Measurements from ENCODE around the gene RNF114. TPM values are rescaled to one million over a fixed set of nuclear protein-coding genes. Genes with fewer than 3 reads are reported as not detected.
"Not testable (repeated sequence)": the region's sequence is repeated elsewhere in the genome, so short reads cannot be mapped to it uniquely, and the experiment has no call there.

The RNF114 gene
- total RNA-seq, 1 experiment from 2014 or later = 90.0 TPM

DNA sequence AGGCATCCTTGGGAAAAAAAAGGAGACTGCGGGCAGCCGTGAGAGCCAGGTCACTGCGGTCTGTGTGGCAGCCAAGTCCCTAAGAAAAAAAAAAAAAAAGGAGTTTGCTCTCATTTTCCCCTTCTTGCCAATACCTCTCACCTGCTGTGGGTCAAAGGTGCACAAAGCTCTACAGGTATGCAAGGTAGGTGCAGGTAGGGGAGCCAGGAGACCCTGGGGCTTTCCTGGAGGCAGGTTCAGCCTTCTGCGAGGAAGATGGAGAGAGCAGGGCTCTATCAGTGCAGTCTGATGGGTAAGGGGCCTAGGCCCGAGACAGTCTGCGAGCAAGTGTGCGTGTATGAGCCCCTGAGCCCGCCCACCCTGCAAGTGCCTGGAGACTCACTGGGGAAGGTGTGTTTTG is 34.3 kb downstream of the RNF114 start:
- H3K36me3 ChIP-seq (ENCODE audit: insufficient read depth, low read length, poor library complexity, severe bottlenecking) = no peaks in the 10 kb centered on the region
- intact Hi-C loops (cut with micrococcal nuclease; ENCODE audit: unreplicated experiment) = no loop called here
- H3K9me3 ChIP-seq (ENCODE audit: low read depth, low read length, poor library complexity, severe bottlenecking) = no peaks in the 10 kb centered on the region
- DNase-seq (ENCODE audit: low spot score) = no peak
- TF ChIP-seq, protein P1, sequence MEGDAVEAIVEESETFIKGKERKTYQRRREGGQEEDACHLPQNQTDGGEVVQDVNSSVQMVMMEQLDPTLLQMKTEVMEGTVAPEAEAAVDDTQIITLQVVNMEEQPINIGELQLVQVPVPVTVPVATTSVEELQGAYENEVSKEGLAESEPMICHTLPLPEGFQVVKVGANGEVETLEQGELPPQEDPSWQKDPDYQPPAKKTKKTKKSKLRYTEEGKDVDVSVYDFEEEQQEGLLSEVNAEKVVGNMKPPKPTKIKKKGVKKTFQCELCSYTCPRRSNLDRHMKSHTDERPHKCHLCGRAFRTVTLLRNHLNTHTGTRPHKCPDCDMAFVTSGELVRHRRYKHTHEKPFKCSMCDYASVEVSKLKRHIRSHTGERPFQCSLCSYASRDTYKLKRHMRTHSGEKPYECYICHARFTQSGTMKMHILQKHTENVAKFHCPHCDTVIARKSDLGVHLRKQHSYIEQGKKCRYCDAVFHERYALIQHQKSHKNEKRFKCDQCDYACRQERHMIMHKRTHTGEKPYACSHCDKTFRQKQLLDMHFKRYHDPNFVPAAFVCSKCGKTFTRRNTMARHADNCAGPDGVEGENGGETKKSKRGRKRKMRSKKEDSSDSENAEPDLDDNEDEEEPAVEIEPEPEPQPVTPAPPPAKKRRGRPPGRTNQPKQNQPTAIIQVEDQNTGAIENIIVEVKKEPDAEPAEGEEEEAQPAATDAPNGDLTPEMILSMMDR (conservative IDR thresholded peaks at IDR 0.05; ENCODE audit: low read depth, low read length) = no peak
- TF ChIP-seq EZH2 (IDR thresholded peaks at IDR 0.05; ENCODE audit: borderline replicate concordance, low read depth, low read length, poor library complexity, severe bottlenecking) = no peak
- H3K27ac ChIP-seq (ENCODE audit: low read depth, low read length, poor library complexity, severe bottlenecking) = no peak overlapping the region
- CTCF ChIA-PET = interaction anchor here (0.6 kb wide), 2 partner anchors 9 to 43 kb away, joined by 4 to 5 read pairs; no protein-coding TSS in a partner anchor
- H3K4me1 ChIP-seq (ENCODE audit: insufficient read depth, low read length, poor library complexity, severe bottlenecking) = no peaks in the 10 kb centered on the region
- H3K27me3 ChIP-seq (replicated peaks; ENCODE audit: insufficient read depth, low read depth, low read length, poor library complexity) = no peaks in the 10 kb centered on the region
- no peak overlapping the region for H3K4me3 ChIP-seq (ENCODE audit: low read depth, low read length, poor library complexity, severe bottlenecking)
- POLR2A ChIA-PET (ENCODE audit: low non-redundant PET) = no interaction called here
- no TSS peak for BruUV-seq (replicated peaks)

DNA sequence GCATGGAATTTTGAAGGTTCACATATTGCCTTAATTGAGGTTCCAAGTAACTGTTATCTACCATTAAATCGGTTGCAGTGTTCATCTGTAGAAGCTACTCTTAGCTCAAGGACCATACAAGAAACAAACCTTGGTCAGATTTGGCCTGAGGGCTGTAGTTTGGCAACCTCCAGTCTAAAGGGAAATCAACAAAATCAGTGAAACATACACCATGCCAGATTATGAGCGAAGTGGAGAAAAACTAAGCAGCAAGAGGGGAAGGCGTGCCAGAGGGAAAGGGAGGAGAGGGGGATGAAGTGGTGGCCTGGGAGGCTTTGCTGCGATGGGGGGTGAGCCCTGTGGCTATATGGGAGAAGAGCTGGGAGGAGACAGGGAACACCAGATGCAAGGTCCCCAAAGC is 37.8 kb downstream of the RNF114 start:
- no peaks in the 10 kb centered on the region for H3K4me1 ChIP-seq (ENCODE audit: insufficient read depth, low read length, poor library complexity, severe bottlenecking)
- no peak overlapping the region for H3K27ac ChIP-seq (ENCODE audit: low read depth, low read length, poor library complexity, severe bottlenecking)
- BruUV-seq (replicated peaks) = no TSS peak
- ChIA-PET CTCF (no interaction called here), POLR2A (ENCODE audit: low non-redundant PET) (no interaction called here)
- DNase-seq (ENCODE audit: low spot score) = no peak
- no peaks in the 10 kb centered on the region for H3K27me3 ChIP-seq (replicated peaks; ENCODE audit: insufficient read depth, low read depth, low read length, poor library complexity)
- no peaks in the 10 kb centered on the region for H3K9me3 ChIP-seq (ENCODE audit: low read depth, low read length, poor library complexity, severe bottlenecking)
- no peaks in the 10 kb centered on the region for H3K36me3 ChIP-seq (ENCODE audit: insufficient read depth, low read length, poor library complexity, severe bottlenecking)
- H3K4me3 ChIP-seq (ENCODE audit: low read depth, low read length, poor library complexity, severe bottlenecking) = no peak overlapping the region
- intact Hi-C loops (cut with micrococcal nuclease; ENCODE audit: unreplicated experiment) = no loop called here
- TF ChIP-seq, protein P1 (conservative IDR thresholded peaks at IDR 0.05; ENCODE audit: low read depth, low read length) = no peak
- no peak for TF ChIP-seq EZH2 (IDR thresholded peaks at IDR 0.05; ENCODE audit: borderline replicate concordance, low read depth, low read length, poor library complexity, severe bottlenecking)

DNA sequence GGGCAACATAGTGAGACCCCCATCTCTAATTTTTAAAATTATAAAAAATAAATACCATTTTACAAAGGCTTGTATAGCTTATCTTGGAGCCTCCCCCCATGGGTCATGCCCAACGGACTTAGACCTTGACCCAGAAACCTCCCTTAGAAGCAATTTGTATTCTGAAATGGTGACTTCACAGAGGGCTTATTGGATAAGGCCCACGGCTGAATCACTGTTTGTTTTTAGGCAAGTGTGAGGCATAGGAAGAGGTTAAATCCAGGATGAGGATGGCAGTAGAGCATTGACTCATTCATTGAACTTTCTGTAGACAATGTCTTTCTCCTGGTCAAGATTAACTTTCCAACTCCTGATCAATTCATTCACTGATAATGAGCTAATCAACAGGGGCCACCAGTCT is 40.3 kb downstream of the RNF114 start:
- Histone ChIP-seq H3K27ac (ENCODE audit: low read depth, low read length, poor library complexity, severe bottlenecking) (no peak overlapping the region), H3K27me3 (replicated peaks; ENCODE audit: insufficient read depth, low read depth, low read length, poor library complexity) (no peaks in the 10 kb centered on the region), H3K4me1 (ENCODE audit: insufficient read depth, low read length, poor library complexity, severe bottlenecking) (peaks cover 16% of the 10 kb centered on the region), H3K36me3 (ENCODE audit: insufficient read depth, low read length, poor library complexity, severe bottlenecking) (no peaks in the 10 kb centered on the region), H3K9me3 (ENCODE audit: low read depth, low read length, poor library complexity, severe bottlenecking) (no peaks in the 10 kb centered on the region), H3K4me3 (ENCODE audit: low read depth, low read length, poor library complexity, severe bottlenecking) (no peak overlapping the region)
- CTCF ChIA-PET = interaction anchor here (2.0 kb wide), 1 partner anchor 95 kb away, joined by 5 read pairs; no protein-coding TSS in a partner anchor
- no TSS peak for BruUV-seq (replicated peaks)
- TF ChIP-seq, protein P1 (conservative IDR thresholded peaks at IDR 0.05; ENCODE audit: low read depth, low read length) = no peak
- no peak for TF ChIP-seq EZH2 (IDR thresholded peaks at IDR 0.05; ENCODE audit: borderline replicate concordance, low read depth, low read length, poor library complexity, severe bottlenecking)
- POLR2A ChIA-PET (ENCODE audit: low non-redundant PET) = no interaction called here
- DNase-seq (ENCODE audit: low spot score) = no peak
- intact Hi-C loops (cut with micrococcal nuclease; ENCODE audit: unreplicated experiment) = no loop called here

DNA sequence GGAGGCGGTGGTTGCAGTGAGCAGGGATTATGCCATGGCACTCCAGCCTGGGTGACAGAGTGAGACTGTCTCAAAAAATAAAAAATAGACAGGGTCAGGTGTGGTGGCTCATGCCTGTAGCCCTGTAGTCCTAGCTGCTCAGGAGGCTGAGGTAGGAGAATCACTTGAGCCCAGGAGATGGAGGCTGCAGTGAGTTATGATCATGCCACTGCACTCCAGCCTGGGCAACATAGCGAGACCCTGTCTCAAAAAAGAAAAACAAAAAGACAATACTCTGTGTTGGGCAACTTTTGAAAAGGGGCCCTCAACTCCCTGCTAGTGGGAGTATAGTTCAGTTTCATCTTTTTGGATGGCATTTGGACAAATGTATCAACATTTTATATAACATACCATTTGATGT is 41.5 kb downstream of the RNF114 start:
- H3K4me3 ChIP-seq (ENCODE audit: low read depth, low read length, poor library complexity, severe bottlenecking); H3K27me3 ChIP-seq (replicated peaks; ENCODE audit: insufficient read depth, low read depth, low read length, poor library complexity); BruUV-seq (replicated peaks); H3K9me3 ChIP-seq (ENCODE audit: low read depth, low read length, poor library complexity, severe bottlenecking); H3K36me3 ChIP-seq (ENCODE audit: insufficient read depth, low read length, poor library complexity, severe bottlenecking); DNase-seq (ENCODE audit: low spot score); H3K27ac ChIP-seq (ENCODE audit: low read depth, low read length, poor library complexity, severe bottlenecking); POLR2A ChIA-PET (ENCODE audit: low non-redundant PET): not testable (repeated sequence)
- CTCF ChIA-PET = interaction anchor here (2.0 to 2.1 kb wide), 2 partner anchors 93 to 94 kb away, joined by 5 to 57 read pairs; no protein-coding TSS in a partner anchor
- H3K4me1 ChIP-seq (ENCODE audit: insufficient read depth, low read length, poor library complexity, severe bottlenecking) = peaks cover 23% of the 10 kb centered on the region
- intact Hi-C loops (cut with micrococcal nuclease; ENCODE audit: unreplicated experiment) = loop anchor here (2.0 kb wide), 1 partner anchor 201 kb away; no protein-coding TSS in a partner anchor
